ENCODE results near the gene RCAN2. TPM values are rescaled to one million over a fixed set of nuclear protein-coding genes. Genes with fewer than 3 reads are reported as not detected.

RCAN2 gene
- total and polyA plus RNA-seq, 2 experiments from 2014 or later = 44.9 to 55.6 TPM

GRCh38 chr6:46243754-46244153 lies 247.5 kb downstream of the RCAN2 start:
- TF ChIP-seq CTCF (IDR thresholded peaks at IDR 0.05; ENCODE audit: low read depth, low read length) = no peak
- no peaks in the 10 kb centered on the region for H3K9me3 ChIP-seq (ENCODE audit: low read depth)
- no peaks in the 10 kb centered on the region for H3K27me3 ChIP-seq
- H3K27ac ChIP-seq = no peak overlapping the region
- DNase-seq (ENCODE audit: low read depth in 1 of 2, low spot score in 1 of 2) = no peak
- no peak overlapping the region for H3K4me3 ChIP-seq
- H3K4me1 ChIP-seq (ENCODE audit: low read depth) = peaks cover 45% of the 10 kb centered on the region
- H3K36me3 ChIP-seq = peaks cover 2% of the 10 kb centered on the region

- H3K4me3 ChIP-seq = no peak overlapping the region
- no peaks in the 10 kb centered on the region for H3K27me3 ChIP-seq
- H3K4me1 ChIP-seq (ENCODE audit: low read depth) = peaks cover 45% of the 10 kb centered on the region
- H3K9me3 ChIP-seq (ENCODE audit: low read depth) = no peaks in the 10 kb centered on the region
- no peak for TF ChIP-seq CTCF (IDR thresholded peaks at IDR 0.05; ENCODE audit: low read depth, low read length)
- no peak overlapping the region for H3K27ac ChIP-seq
- peaks cover 2% of the 10 kb centered on the region for H3K36me3 ChIP-seq
- DNase-seq (ENCODE audit: low read depth in 1 of 2, low spot score in 1 of 2) = no peak
Measured at GRCh38 chr6:46242921-46243320, 248.3 kb downstream of the RCAN2 start.

GRCh38 chr6:46240866-46241565 lies 250.2 kb downstream of the RCAN2 start:
- H3K27me3 ChIP-seq = no peaks in the 10 kb centered on the region
- no peak overlapping the region for H3K4me3 ChIP-seq
- TF ChIP-seq CTCF (IDR thresholded peaks at IDR 0.05; ENCODE audit: low read depth, low read length) = no peak
- H3K27ac ChIP-seq = no peak overlapping the region
- no peak for DNase-seq (ENCODE audit: low read depth in 1 of 2, low spot score in 1 of 2)
- no peaks in the 10 kb centered on the region for H3K36me3 ChIP-seq
- peaks cover 29% of the 10 kb centered on the region for H3K4me1 ChIP-seq (ENCODE audit: low read depth)
- no peaks in the 10 kb centered on the region for H3K9me3 ChIP-seq (ENCODE audit: low read depth)

GRCh38 chr6:46236752-46237151 lies 254.5 kb downstream of the RCAN2 start:
- TF ChIP-seq CTCF (IDR thresholded peaks at IDR 0.05; ENCODE audit: low read depth, low read length) = no peak
- H3K4me3 ChIP-seq = no peak overlapping the region
- no peaks in the 10 kb centered on the region for H3K9me3 ChIP-seq (ENCODE audit: low read depth)
- H3K27me3 ChIP-seq = no peaks in the 10 kb centered on the region
- no peak for DNase-seq (ENCODE audit: low read depth in 1 of 2, low spot score in 1 of 2)
- no peak overlapping the region for H3K27ac ChIP-seq
- peaks cover 4% of the 10 kb centered on the region for H3K36me3 ChIP-seq
- peaks cover 12% of the 10 kb centered on the region for H3K4me1 ChIP-seq (ENCODE audit: low read depth)

GRCh38 chr6:46235242-46235641 lies 256.0 kb downstream of the RCAN2 start:
- TF ChIP-seq CTCF (IDR thresholded peaks at IDR 0.05; ENCODE audit: low read depth, low read length) = no peak

More at GRCh38 chr6:46235242-46235641, 256.0 kb downstream of the RCAN2 start:
- peaks cover 4% of the 10 kb centered on the region for H3K36me3 ChIP-seq
- no peak overlapping the region for H3K4me3 ChIP-seq
- no peaks in the 10 kb centered on the region for H3K9me3 ChIP-seq (ENCODE audit: low read depth)
- DNase-seq (ENCODE audit: low read depth in 1 of 2, low spot score in 1 of 2) = no peak
- no peak overlapping the region for H3K27ac ChIP-seq
- H3K4me1 ChIP-seq (ENCODE audit: low read depth) = no peaks in the 10 kb centered on the region
- no peaks in the 10 kb centered on the region for H3K27me3 ChIP-seq
